HepG2 (cell line): ENCODE data around the gene PYURF.

Experiments
- CTCF ChIP-seq: sonication (generic); formaldehyde crosslinking; IDR thresholded peaks from 2 replicates; pipeline ENCODE4 v1.5.0; 2020; ENCODE audit warnings: mild to moderate bottlenecking, missing genetic modification reagents, moderate library complexity
- EZH2 ChIP-seq: conservative IDR thresholded peaks from 2 replicates; pipeline ENCODE4 v1.6.1; 2012; ENCODE audit warnings: mild to moderate bottlenecking, low read depth, low read length, moderate library complexity
- TBL1XR1 ChIP-seq: fragments of 150-350 bp; IDR thresholded peaks from 2 replicates; pipeline ENCODE4 v1.6.1; 2014; ENCODE audit warnings: borderline replicate concordance, low read length; ENCODE audit not compliant: partially characterized antibody

GRCh38 chr4:88537709-88538108, 14.1 kb upstream of the PYURF start:
- TF ChIP-seq TBL1XR1 (no peak), EZH2 (no peak), CTCF (CRISPR knock-in tag) (no peak)
